Muscle of back (tissue), 11 donors: ENCODE data around the gene FAHD1. TPM values are rescaled to one million over a fixed set of nuclear protein-coding genes. Genes with fewer than 3 reads are reported as not detected.
"Not testable (repeated sequence)": the region's sequence is repeated elsewhere in the genome, so short reads cannot be mapped to it uniquely, and the experiment has no call there.

ENCODE experiments used
- DNase-seq, 3 donors: peaks; one replicate each; pipeline versions ENCODE4 v3.0.0 to v3.0.0-alpha.2; 2013
- polyA plus RNA-seq, 10 donors: library from polyadenylated mRNA; unstranded; fragments of 120-200 nt; gene quantifications; one replicate each; pipeline ENCODE4 v1.2.1, GENCODE V29; 2013; ENCODE audit not compliant: insufficient read length in 10 of 10

Gene FAHD1
- polyA plus RNA-seq, 10 donors: 14.5 to 25.5 (median 18.7) TPM

GRCh38 chr16:1787322-1788094 is 39.5 kb upstream of the FAHD1 start:
- peak in 1 of 3 donors; percentile 2 for DNase-seq

- DNase-seq: no peak
Observed at GRCh38 chr16:1788095-1788707, 38.8 kb upstream of the FAHD1 start.

- peak in 1 of 3 donors; percentile 27 for DNase-seq
Observed at GRCh38 chr16:1788708-1789100, 38.3 kb upstream of the FAHD1 start.

- DNase-seq: no peak
Observed at GRCh38 chr16:1789643-1790045, 37.4 kb upstream of the FAHD1 start.

- no peak for DNase-seq
Observed at GRCh38 chr16:1790261-1790610, 36.8 kb upstream of the FAHD1 start.

GRCh38 chr16:1790611-1791255 is 36.3 kb upstream of the FAHD1 start:
- no peak for DNase-seq

GRCh38 chr16:1791256-1791942 is 35.6 kb upstream of the FAHD1 start:
- no peak for DNase-seq

- DNase-seq: peak in 1 of 3 donors; percentile 2
Observed at GRCh38 chr16:1791943-1792812, 34.8 kb upstream of the FAHD1 start.

- DNase-seq: peak in 1 of 3 donors; percentile 1
Observed at GRCh38 chr16:1792836-1793577, 34.0 kb upstream of the FAHD1 start.

GRCh38 chr16:1793578-1794220 is 33.3 kb upstream of the FAHD1 start, which contains the start of gene IGFALS:
Gene IGFALS (minus strand): TSS chr16:1793705. CDS start chr16:1793652, 53 bp downstream.
- peak in 1 of 3 donors; percentile 1 for DNase-seq

GRCh38 chr16:1794221-1794871 is 32.7 kb upstream of the FAHD1 start:
- peak in 1 of 3 donors; percentile 1 for DNase-seq

GRCh38 chr16:1794908-1795666 is 31.9 kb upstream of the FAHD1 start:
- peak in 1 of 3 donors; percentile 2 for DNase-seq

- DNase-seq: not testable (repeated sequence)
Observed at GRCh38 chr16:1799263-1799662, 27.7 kb upstream of the FAHD1 start.

- DNase-seq: no peak
Observed at GRCh38 chr16:1800701-1801100, 26.3 kb upstream of the FAHD1 start.

- no peak for DNase-seq
Observed at GRCh38 chr16:1807626-1808025, 19.4 kb upstream of the FAHD1 start.

- no peak for DNase-seq
Observed at GRCh38 chr16:1808691-1809090, 18.3 kb upstream of the FAHD1 start.

- no peak for DNase-seq
Observed at GRCh38 chr16:1809281-1809801, 17.7 kb upstream of the FAHD1 start.

- no peak for DNase-seq
Observed at GRCh38 chr16:1810106-1810505, 16.9 kb upstream of the FAHD1 start.
